Thyroid gland (tissue), 4 donors: ENCODE data around the gene NFIB.

Experiments used
- CTCF ChIP-seq, 6 experiments: fragments of 200-600 bp in 3 of 6; fragments of 450-650 bp in 3 of 6; sonication (generic) in 3 of 6; IDR thresholded peaks; one replicate each; pipeline ENCODE4 v1.5.1; 2016 to 2019; ENCODE audit warnings: antibody characterized with exemption in 6 of 6, mild to moderate bottlenecking in 2 of 6, inconsistent platforms in 1 of 6, moderate library complexity in 1 of 6
- POLR2A ChIP-seq, 2 donors: fragments of 450-650 bp; IDR thresholded peaks; one replicate each; pipeline ENCODE4 v1.6.1; 2017; ENCODE audit warnings: antibody characterized with exemption in 2 of 2, mild to moderate bottlenecking in 2 of 2, moderate library complexity in 1 of 2

- TF ChIP-seq POLR2A (IDR thresholded peaks at IDR 0.05) (no peak), CTCF (IDR thresholded peaks at IDR 0.05) (no peak)
These were observed 177.1 kb downstream of the NFIB start for GRCh38 chr9:14136646-14137370.
